CD14-positive monocyte (primary cell): ENCODE results near the gene CADM1. TPM values are rescaled to one million over a fixed set of nuclear protein-coding genes. Genes with fewer than 3 reads are reported as not detected.

Experiments used
- DNase-seq, 3 donors: peaks; one replicate each; pipeline ENCODE4 v3.0.0-alpha.2; 2011 to 2022
- H2AFZ ChIP-seq: 2 replicates; pipeline ENCODE4 v1.6.0; 2012; ENCODE audit warnings: mild to moderate bottlenecking, low read depth, low read length, inconsistent platforms; ENCODE audit not compliant: insufficient read depth, poor library complexity, severe bottlenecking
- H3K27ac ChIP-seq, 2 donors: 1 replicate in 1 of 2; 2 replicates in 1 of 2; pipeline ENCODE4 v1.5.1; 2012 to 2013; ENCODE audit warnings: low read length in 2 of 2, control low read depth in 1 of 2, inconsistent platforms in 1 of 2, low read depth in 1 of 2, mild to moderate bottlenecking in 1 of 2
- H3K27me3 ChIP-seq, 2 donors: one replicate each; pipeline versions ENCODE4 v1.6.0 to v1.6.1; 2011 to 2013; ENCODE audit warnings: low read length in 2 of 2; ENCODE audit not compliant: control insufficient read depth in 2 of 2, insufficient read depth in 2 of 2
- H3K36me3 ChIP-seq, 2 donors: replicated peaks in 1 of 2; 1 replicate in 1 of 2; 2 replicates in 1 of 2; pipeline versions ENCODE4 v1.5.1 to v1.6.1; 2012 to 2013; ENCODE audit warnings: low read length in 2 of 2, control low read depth in 1 of 2, inconsistent platforms in 1 of 2, mild to moderate bottlenecking in 1 of 2; ENCODE audit not compliant: insufficient read depth in 2 of 2, control insufficient read depth in 1 of 2
- H3K4me1 ChIP-seq, 2 donors: 1 replicate in 1 of 2; 2 replicates in 1 of 2; pipeline versions ENCODE4 v1.5.1 to v1.6.1; 2012 to 2013; ENCODE audit warnings: low read length in 2 of 2, control low read depth in 1 of 2, inconsistent platforms in 1 of 2, mild to moderate bottlenecking in 1 of 2, moderate library complexity in 1 of 2; ENCODE audit not compliant: insufficient read depth in 2 of 2, control insufficient read depth in 1 of 2
- H3K4me2 ChIP-seq: replicated peaks from 2 replicates; pipeline ENCODE3; 2012; ENCODE audit warnings: low read length, moderate library complexity, mild to moderate bottlenecking; ENCODE audit not compliant: poor library complexity, severe bottlenecking; ENCODE audit errors: extremely low read depth
- H3K4me3 ChIP-seq, 3 experiments: fragments of 200-600 bp in 1 of 3; sonication (generic) in 1 of 3; replicated peaks in 1 of 3; 1 replicate in 2 of 3; 2 replicates in 1 of 3; pipeline ENCODE4 v1.5.1; 2011 to 2013; ENCODE audit warnings: low read length in 3 of 3, mild to moderate bottlenecking in 3 of 3, control low read depth in 2 of 3, low read depth in 2 of 3, inconsistent platforms in 1 of 3, moderate library complexity in 1 of 3
- H3K79me2 ChIP-seq: 2 replicates; pipeline ENCODE4 v1.6.0; 2012; ENCODE audit warnings: mild to moderate bottlenecking, control low read depth, inconsistent platforms, low read length, moderate library complexity; ENCODE audit not compliant: insufficient read depth
- H3K9ac ChIP-seq: 2 replicates; pipeline ENCODE4 v1.6.0; 2017; ENCODE audit warnings: low read length, mild to moderate bottlenecking; ENCODE audit not compliant: insufficient read depth, poor library complexity, severe bottlenecking
- H3K9me3 ChIP-seq, 2 donors: replicated peaks in 1 of 2; 1 replicate in 1 of 2; 2 replicates in 1 of 2; pipeline versions ENCODE4 v1.5.1 to v1.6.1; 2012 to 2013; ENCODE audit warnings: low read length in 2 of 2, control low read depth in 1 of 2; ENCODE audit not compliant: control insufficient read depth in 1 of 2, insufficient read depth in 1 of 2
- H4K20me1 ChIP-seq: 2 replicates; pipeline ENCODE4 v1.6.0; 2012; ENCODE audit warnings: mild to moderate bottlenecking, low read length, control low read depth, moderate library complexity; ENCODE audit not compliant: insufficient read depth
- H3K27ac Mint-ChIP-seq, 7 donors: one replicate each; pipeline ENCODE4 v1.8.0; 2020; ENCODE audit warnings: mild to moderate bottlenecking in 7 of 7, mixed read lengths in 7 of 7, moderate library complexity in 6 of 7, inconsistent platforms in 2 of 7
- H3K27me3 Mint-ChIP-seq, 3 donors: one replicate each; pipeline ENCODE4 v1.8.0; 2021 to 2022; ENCODE audit warnings: low read depth in 3 of 3, mild to moderate bottlenecking in 3 of 3, mixed read lengths in 3 of 3, moderate library complexity in 3 of 3, inconsistent platforms in 1 of 3
- H3K36me3 Mint-ChIP-seq, 2 donors: one replicate each; pipeline ENCODE4 v1.8.0; 2020; ENCODE audit warnings: mixed read lengths in 2 of 2, inconsistent platforms in 1 of 2, mild to moderate bottlenecking in 1 of 2
- H3K4me1 Mint-ChIP-seq: one replicate; pipeline ENCODE4 v1.8.0; 2020; ENCODE audit warnings: mild to moderate bottlenecking, mixed read lengths
- H3K4me3 Mint-ChIP-seq, 2 donors: one replicate each; pipeline ENCODE4 v1.8.0; 2020; ENCODE audit warnings: mild to moderate bottlenecking in 2 of 2, mixed read lengths in 2 of 2, moderate library complexity in 1 of 2
- H3K9me3 Mint-ChIP-seq, 7 donors: one replicate each; pipeline ENCODE4 v1.8.0; 2020 to 2022; ENCODE audit warnings: mixed read lengths in 7 of 7, mild to moderate bottlenecking in 6 of 7, moderate library complexity in 6 of 7, inconsistent platforms in 2 of 7
- CTCF ChIP-seq: fragments of 200-600 bp; IDR thresholded peaks from one replicate; pipeline ENCODE4 v1.8.0; 2022; ENCODE audit warnings: antibody characterized with exemption, mild to moderate bottlenecking
- WGBS: methylation state at CpG from one replicate; pipeline ENCODE4 v1.1.5; 2013; ENCODE audit warnings: missing lambda C conversion rate; ENCODE audit not compliant: insufficient coverage; 5-methylcytosine and 5-hydroxymethylcytosine counted together
- intact Hi-C, 2 donors: fragments of 100-400 bp; cut with micrococcal nuclease; formaldehyde crosslinking; loops; one replicate each; pipeline versions ENCODE4 v1.15.0 to v1.15.1; 2023
- polyA plus RNA-seq, 3 donors: library from polyadenylated mRNA; depleted of rRNA in 1 of 3; unstranded in 2 of 3; stranded (reverse) in 1 of 3; fragments of 300-500 nt in 2 of 3; fragments of >200 nt in 1 of 3; fragmentation: Illumina TruSeq in 2 of 3; gene quantifications; 1 replicate in 2 of 3; 2 replicates in 1 of 3; pipeline ENCODE4 v1.2.3, GENCODE V29; 2012 to 2021

CADM1 gene
- polyA plus RNA-seq, 3 donors = not detected

- no peak for DNase-seq
- 67% methylated on average over 3 of the region's 3 CpGs for WGBS
- Mint-ChIP-seq H3K9me3 (no peaks in the 10 kb centered on the region), H3K4me1 (no peaks in the 10 kb centered on the region), H3K27ac (no peak overlapping the region), H3K36me3 (no peaks in the 10 kb centered on the region), H3K4me3 (no peak overlapping the region), H3K27me3 (peaks cover 0 to 5% (median 3%) of the 10 kb centered on the region in 3 donors)
- intact Hi-C loops = no loop called here
- Histone ChIP-seq H3K27me3 (peaks cover 0 to 3% of the 10 kb centered on the region in 2 donors), H4K20me1 (no peaks in the 10 kb centered on the region), H3K79me2 (no peaks in the 10 kb centered on the region), H3K4me2 (no peak overlapping the region), H3K36me3 (no peaks in the 10 kb centered on the region), H3K27ac (no peak overlapping the region), H3K9ac (no peak overlapping the region), H3K4me3 (no peak overlapping the region), H3K9me3 (no peaks in the 10 kb centered on the region), H2AFZ (no peak overlapping the region), H3K4me1 (no peaks in the 10 kb centered on the region)
- no peak for TF ChIP-seq CTCF
Observed at GRCh38 chr11:115338476-115338875, 165.7 kb downstream of the CADM1 start.

GRCh38 chr11:115334932-115335788 lies 169.1 kb downstream of the CADM1 start:
- Histone ChIP-seq H3K4me2 (no peak overlapping the region), H3K27ac (no peak overlapping the region), H3K36me3 (no peaks in the 10 kb centered on the region), H3K4me3 (no peak overlapping the region), H3K79me2 (no peaks in the 10 kb centered on the region), H3K9ac (no peak overlapping the region), H3K27me3 (peaks cover 0 to 3% of the 10 kb centered on the region in 2 donors), H3K4me1 (no peaks in the 10 kb centered on the region), H2AFZ (no peak overlapping the region), H3K9me3 (no peaks in the 10 kb centered on the region), H4K20me1 (no peaks in the 10 kb centered on the region)
- Mint-ChIP-seq H3K9me3 (no peaks in the 10 kb centered on the region), H3K27me3 (peaks cover 0 to 4% (median 3%) of the 10 kb centered on the region in 3 donors), H3K27ac (no peak overlapping the region), H3K4me1 (no peaks in the 10 kb centered on the region), H3K36me3 (no peaks in the 10 kb centered on the region), H3K4me3 (no peak overlapping the region)
- intact Hi-C loops = no loop called here
- peak in 2 of 3 donors; percentile 1 to 4 for DNase-seq
- peak; percentile 72 for TF ChIP-seq CTCF
- whole genome bisulfite sequencing = no CpG with 5 or more reads among the region's 3 CpGs
